GM12865 (cell line): ENCODE data around the gene IL1RL1.

ENCODE experiments used
- DNase-seq: peaks from one replicate; pipeline ENCODE4 v3.0.0; 2010; ENCODE audit warnings: low read depth
- H3K4me3 ChIP-seq: 2 replicates; pipeline ENCODE4 v1.5.1; 2011; ENCODE audit warnings: mild to moderate bottlenecking, low read depth, low read length, control low read depth
- TF ChIP-seq, protein P1 (sequence below): IDR thresholded peaks from 2 replicates; pipeline ENCODE4 v1.5.1; 2011; ENCODE audit warnings: low read length, control low read depth, low read depth, inconsistent platforms; ENCODE audit not compliant: insufficient read depth; ENCODE audit errors: missing control alignments

The IL1RL1 gene

GRCh38 chr2:102269200-102269524, 42.2 kb upstream of the IL1RL1 start:
- TF ChIP-seq, protein P1, sequence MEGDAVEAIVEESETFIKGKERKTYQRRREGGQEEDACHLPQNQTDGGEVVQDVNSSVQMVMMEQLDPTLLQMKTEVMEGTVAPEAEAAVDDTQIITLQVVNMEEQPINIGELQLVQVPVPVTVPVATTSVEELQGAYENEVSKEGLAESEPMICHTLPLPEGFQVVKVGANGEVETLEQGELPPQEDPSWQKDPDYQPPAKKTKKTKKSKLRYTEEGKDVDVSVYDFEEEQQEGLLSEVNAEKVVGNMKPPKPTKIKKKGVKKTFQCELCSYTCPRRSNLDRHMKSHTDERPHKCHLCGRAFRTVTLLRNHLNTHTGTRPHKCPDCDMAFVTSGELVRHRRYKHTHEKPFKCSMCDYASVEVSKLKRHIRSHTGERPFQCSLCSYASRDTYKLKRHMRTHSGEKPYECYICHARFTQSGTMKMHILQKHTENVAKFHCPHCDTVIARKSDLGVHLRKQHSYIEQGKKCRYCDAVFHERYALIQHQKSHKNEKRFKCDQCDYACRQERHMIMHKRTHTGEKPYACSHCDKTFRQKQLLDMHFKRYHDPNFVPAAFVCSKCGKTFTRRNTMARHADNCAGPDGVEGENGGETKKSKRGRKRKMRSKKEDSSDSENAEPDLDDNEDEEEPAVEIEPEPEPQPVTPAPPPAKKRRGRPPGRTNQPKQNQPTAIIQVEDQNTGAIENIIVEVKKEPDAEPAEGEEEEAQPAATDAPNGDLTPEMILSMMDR, result no peak
- DNase-seq, result no peak
- no peak overlapping the region for H3K4me3 ChIP-seq

DNA sequence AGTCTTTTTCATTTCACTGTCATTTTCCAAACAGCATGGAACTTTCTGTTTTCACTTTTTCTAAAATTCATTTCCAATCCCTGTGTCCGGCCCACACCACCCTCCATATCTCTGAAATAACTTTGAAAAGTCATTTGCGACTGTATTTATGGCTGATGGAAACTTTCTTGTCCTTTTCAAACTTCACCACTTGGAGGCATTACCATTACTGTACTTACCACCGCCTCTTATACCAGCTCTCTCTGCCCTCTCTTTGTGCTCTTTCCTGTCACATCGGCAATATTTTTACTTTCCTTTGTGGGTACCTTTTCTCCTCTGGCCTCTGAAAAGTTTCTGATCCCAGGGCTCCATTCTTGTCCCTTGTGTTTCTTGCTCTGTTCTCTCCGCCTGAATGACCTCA, 39.5 kb upstream of the IL1RL1 start:
- TF ChIP-seq, protein P1, result no peak
- H3K4me3 ChIP-seq, result no peak overlapping the region
- DNase-seq, result no peak

DNA sequence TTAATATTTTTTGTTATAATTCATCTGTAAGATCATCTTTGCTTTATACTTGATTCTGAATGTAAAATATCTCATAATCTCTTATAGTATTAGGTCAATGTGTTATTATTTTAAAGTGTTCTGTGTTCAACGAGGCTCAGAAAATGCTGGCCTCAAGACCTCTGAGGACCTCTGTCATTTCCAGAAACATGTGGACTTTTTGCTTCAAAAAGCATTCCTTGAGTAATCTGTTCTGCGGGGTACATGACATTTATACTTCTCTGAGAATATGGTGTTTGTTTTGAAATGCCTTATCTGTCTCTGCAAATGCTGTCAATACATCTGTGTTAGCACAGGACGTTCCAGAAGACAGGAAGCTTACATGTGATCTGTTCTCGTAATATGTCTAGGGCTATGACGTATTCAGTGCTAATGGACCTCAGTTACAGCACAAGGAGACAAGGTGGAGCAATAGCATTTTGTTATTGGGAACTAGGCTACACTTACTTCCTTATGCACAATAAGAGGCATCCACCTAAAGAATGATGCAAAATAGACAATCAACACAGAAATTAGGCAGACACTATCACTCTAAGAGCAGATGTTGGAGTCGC, 37.6 kb upstream of the IL1RL1 start:
- H3K4me3 ChIP-seq, result no peak overlapping the region
- DNase-seq, result no peak
- TF ChIP-seq, protein P1, result no peak

DNA sequence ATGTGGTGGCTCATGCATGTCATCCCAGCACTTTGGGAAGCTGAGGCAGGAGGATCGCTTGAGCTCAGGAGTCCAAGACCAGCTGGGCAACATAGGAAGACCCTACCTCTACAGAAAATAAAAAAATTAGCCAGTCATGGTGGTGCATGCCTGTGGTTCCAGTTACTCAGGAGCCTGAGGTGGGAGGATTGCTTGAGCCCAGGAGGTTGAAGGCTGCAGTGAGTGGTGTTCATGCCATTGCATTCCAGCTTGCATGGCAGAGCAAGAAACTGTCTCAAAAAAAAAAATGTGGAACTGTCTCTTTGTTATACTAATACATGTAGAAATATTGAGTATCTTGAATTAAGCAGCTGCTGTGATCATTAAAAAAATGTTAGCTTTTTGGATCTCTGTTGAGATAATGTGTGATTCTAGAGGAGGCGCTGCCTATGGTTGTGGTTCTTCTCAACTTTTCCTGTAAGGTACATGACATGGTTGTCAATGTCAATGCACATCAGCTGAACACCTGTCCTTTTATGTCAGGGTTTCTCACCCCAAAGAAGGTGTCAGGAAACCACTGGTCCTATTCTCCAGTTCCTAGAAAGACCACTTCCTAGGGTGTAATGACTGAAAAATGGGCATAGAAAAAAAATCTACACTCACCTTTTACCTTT, 34.7 kb upstream of the IL1RL1 start:
- no peak for DNase-seq
- TF ChIP-seq, protein P1, result no peak
- H3K4me3 ChIP-seq, result no peak overlapping the region

- H3K4me3 ChIP-seq, result no peak overlapping the region
- TF ChIP-seq, protein P1, result no peak
- DNase-seq, result no peak
Observed at GRCh38 chr2:102277202-102277700, 34.1 kb upstream of the IL1RL1 start.

GRCh38 chr2:102278720-102279390, 32.5 kb upstream of the IL1RL1 start:
- TF ChIP-seq, protein P1, result no peak
- no peak for DNase-seq

More at GRCh38 chr2:102278720-102279390, 32.5 kb upstream of the IL1RL1 start:
- H3K4me3 ChIP-seq, result no peak overlapping the region
